Measurements from ENCODE around the gene TSACC. TPM values are rescaled to one million over a fixed set of nuclear protein-coding genes. Genes with fewer than 3 reads are reported as not detected.

Gene TSACC
- total and polyA plus RNA-seq, 4 donors: 0.28 to 2.7 (median 0.60) TPM; not detected in 1

GRCh38 chr1:156376958-156377919 lies 38.9 kb downstream of the TSACC start:
- Histone ChIP-seq H3K4me1 (ENCODE audit: control insufficient read depth in 4 of 4, insufficient read depth in 4 of 4, low read length in 3 of 4) (no peaks in the 10 kb centered on the region), H3K9me3 (ENCODE audit: control insufficient read depth in 4 of 4, low read length in 3 of 4) (no peaks in the 10 kb centered on the region), H3K4me3 (ENCODE audit: low read depth in 1 of 3, low read length in 3 of 3) (no peak overlapping the region), H3K36me3 (ENCODE audit: control insufficient read depth in 4 of 4, insufficient read depth in 3 of 4, low read depth in 1 of 4, low read length in 3 of 4) (no peaks in the 10 kb centered on the region), H3K27me3 (ENCODE audit: control insufficient read depth in 4 of 4, insufficient read depth in 4 of 4, low read length in 3 of 4) (no peaks in the 10 kb centered on the region), H3K27ac (ENCODE audit: low read depth in 1 of 2, low read length in 2 of 2) (no peak overlapping the region), H3K9ac (ENCODE audit: low read depth in 1 of 2, low read length in 2 of 2) (no peak overlapping the region)
- no peak for TF ChIP-seq TAF1 (conservative IDR thresholded peaks at IDR 0.05)
- no peak for TF ChIP-seq HNF4G (IDR thresholded peaks at IDR 0.05)
- TF ChIP-seq RXRA (IDR thresholded peaks at IDR 0.05): no peak
- TF ChIP-seq, protein P1, sequence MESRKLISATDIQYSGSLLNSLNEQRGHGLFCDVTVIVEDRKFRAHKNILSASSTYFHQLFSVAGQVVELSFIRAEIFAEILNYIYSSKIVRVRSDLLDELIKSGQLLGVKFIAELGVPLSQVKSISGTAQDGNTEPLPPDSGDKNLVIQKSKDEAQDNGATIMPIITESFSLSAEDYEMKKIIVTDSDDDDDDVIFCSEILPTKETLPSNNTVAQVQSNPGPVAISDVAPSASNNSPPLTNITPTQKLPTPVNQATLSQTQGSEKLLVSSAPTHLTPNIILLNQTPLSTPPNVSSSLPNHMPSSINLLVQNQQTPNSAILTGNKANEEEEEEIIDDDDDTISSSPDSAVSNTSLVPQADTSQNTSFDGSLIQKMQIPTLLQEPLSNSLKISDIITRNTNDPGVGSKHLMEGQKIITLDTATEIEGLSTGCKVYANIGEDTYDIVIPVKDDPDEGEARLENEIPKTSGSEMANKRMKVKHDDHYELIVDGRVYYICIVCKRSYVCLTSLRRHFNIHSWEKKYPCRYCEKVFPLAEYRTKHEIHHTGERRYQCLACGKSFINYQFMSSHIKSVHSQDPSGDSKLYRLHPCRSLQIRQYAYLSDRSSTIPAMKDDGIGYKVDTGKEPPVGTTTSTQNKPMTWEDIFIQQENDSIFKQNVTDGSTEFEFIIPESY (IDR thresholded peaks at IDR 0.05): no peak
- TF ChIP-seq, protein P2, sequence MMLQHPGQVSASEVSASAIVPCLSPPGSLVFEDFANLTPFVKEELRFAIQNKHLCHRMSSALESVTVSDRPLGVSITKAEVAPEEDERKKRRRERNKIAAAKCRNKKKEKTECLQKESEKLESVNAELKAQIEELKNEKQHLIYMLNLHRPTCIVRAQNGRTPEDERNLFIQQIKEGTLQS (IDR thresholded peaks at IDR 0.05): no peak
- TF ChIP-seq JUND (IDR thresholded peaks at IDR 0.05): no peak
- TF ChIP-seq SP1 (IDR thresholded peaks at IDR 0.05): no peak
- no peak for TF ChIP-seq GABPA (IDR thresholded peaks at IDR 0.05 in 1 of 2, conservative IDR thresholded peaks at IDR 0.05 in 1 of 2)
- TF ChIP-seq, protein P3, sequence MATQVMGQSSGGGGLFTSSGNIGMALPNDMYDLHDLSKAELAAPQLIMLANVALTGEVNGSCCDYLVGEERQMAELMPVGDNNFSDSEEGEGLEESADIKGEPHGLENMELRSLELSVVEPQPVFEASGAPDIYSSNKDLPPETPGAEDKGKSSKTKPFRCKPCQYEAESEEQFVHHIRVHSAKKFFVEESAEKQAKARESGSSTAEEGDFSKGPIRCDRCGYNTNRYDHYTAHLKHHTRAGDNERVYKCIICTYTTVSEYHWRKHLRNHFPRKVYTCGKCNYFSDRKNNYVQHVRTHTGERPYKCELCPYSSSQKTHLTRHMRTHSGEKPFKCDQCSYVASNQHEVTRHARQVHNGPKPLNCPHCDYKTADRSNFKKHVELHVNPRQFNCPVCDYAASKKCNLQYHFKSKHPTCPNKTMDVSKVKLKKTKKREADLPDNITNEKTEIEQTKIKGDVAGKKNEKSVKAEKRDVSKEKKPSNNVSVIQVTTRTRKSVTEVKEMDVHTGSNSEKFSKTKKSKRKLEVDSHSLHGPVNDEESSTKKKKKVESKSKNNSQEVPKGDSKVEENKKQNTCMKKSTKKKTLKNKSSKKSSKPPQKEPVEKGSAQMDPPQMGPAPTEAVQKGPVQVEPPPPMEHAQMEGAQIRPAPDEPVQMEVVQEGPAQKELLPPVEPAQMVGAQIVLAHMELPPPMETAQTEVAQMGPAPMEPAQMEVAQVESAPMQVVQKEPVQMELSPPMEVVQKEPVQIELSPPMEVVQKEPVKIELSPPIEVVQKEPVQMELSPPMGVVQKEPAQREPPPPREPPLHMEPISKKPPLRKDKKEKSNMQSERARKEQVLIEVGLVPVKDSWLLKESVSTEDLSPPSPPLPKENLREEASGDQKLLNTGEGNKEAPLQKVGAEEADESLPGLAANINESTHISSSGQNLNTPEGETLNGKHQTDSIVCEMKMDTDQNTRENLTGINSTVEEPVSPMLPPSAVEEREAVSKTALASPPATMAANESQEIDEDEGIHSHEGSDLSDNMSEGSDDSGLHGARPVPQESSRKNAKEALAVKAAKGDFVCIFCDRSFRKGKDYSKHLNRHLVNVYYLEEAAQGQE (IDR thresholded peaks at IDR 0.05): no peak
- no peak for TF ChIP-seq YY1 (IDR thresholded peaks at IDR 0.05)
- no peak for TF ChIP-seq HNF4A (conservative IDR thresholded peaks at IDR 0.05)
- TF ChIP-seq EGR1 (IDR thresholded peaks at IDR 0.05; ENCODE audit: low read depth in 2 of 2): no peak
- no peak for TF ChIP-seq CTCF (IDR thresholded peaks at IDR 0.05; ENCODE audit: low read depth, low read length, missing input control)
- no peak for TF ChIP-seq FOXA1 (IDR thresholded peaks at IDR 0.05)
- no peak for TF ChIP-seq RAD21 (IDR thresholded peaks at IDR 0.05)
- no peak for TF ChIP-seq FOXA2 (IDR thresholded peaks at IDR 0.05)
- no peak for DNase-seq (ENCODE audit: low spot score)
- WGBS: 82% methylated on average over 20 of the region's 20 CpGs
